GM11168 (cell line): ENCODE data around the gene COL17A1.

Experiments used
- in situ Hi-C: fragments of 300-500 bp; cut with MboI; formaldehyde crosslinking; loops from one replicate; pipeline ENCODE4 v1.12.0; 2022; ENCODE audit warnings: low sequenced_read_pairs; ENCODE audit not compliant: unreplicated experiment

Gene COL17A1

GRCh38 chr10:104035194-104036068 lies 50.2 kb downstream of the COL17A1 start:
- in situ Hi-C loops: no loop called here

- in situ Hi-C loops: no loop called here
These were observed 51.1 kb downstream of the COL17A1 start for GRCh38 chr10:104034401-104035193.

GRCh38 chr10:104033966-104034365 lies 51.7 kb downstream of the COL17A1 start:
- in situ Hi-C loops: no loop called here

GRCh38 chr10:104033401-104033930 lies 52.2 kb downstream of the COL17A1 start:
- in situ Hi-C loops: no loop called here

GRCh38 chr10:104032144-104032775 lies 53.4 kb downstream of the COL17A1 start:
- in situ Hi-C loops: no loop called here

GRCh38 chr10:104031631-104032030 lies 54.0 kb downstream of the COL17A1 start:
- in situ Hi-C loops: no loop called here

- in situ Hi-C loops: no loop called here
These were observed 56.2 kb downstream of the COL17A1 start for GRCh38 chr10:104029521-104029860.

GRCh38 chr10:104028823-104029520 lies 56.7 kb downstream of the COL17A1 start:
- in situ Hi-C loops: no loop called here

- in situ Hi-C loops: no loop called here
These were observed 57.5 kb downstream of the COL17A1 start for GRCh38 chr10:104028146-104028545.

- in situ Hi-C loops: no loop called here
These were observed 58.9 kb downstream of the COL17A1 start for GRCh38 chr10:104026762-104027161.

- in situ Hi-C loops: no loop called here
These were observed 60.2 kb downstream of the COL17A1 start for GRCh38 chr10:104025524-104025923.

GRCh38 chr10:104022026-104022425 lies 63.7 kb downstream of the COL17A1 start:
- in situ Hi-C loops: no loop called here

- in situ Hi-C loops: no loop called here
These were observed 64.4 kb downstream of the COL17A1 start for GRCh38 chr10:104021246-104021645.

GRCh38 chr10:104020020-104020419 lies 65.7 kb downstream of the COL17A1 start:
- in situ Hi-C loops: no loop called here

- in situ Hi-C loops: no loop called here
These were observed 67.2 kb downstream of the COL17A1 start for GRCh38 chr10:104018471-104018870.

GRCh38 chr10:104016661-104017060 lies 69.0 kb downstream of the COL17A1 start:
- in situ Hi-C loops: no loop called here

GRCh38 chr10:104014176-104014575 lies 71.5 kb downstream of the COL17A1 start:
- in situ Hi-C loops: no loop called here

GRCh38 chr10:104013489-104013888 lies 72.2 kb downstream of the COL17A1 start:
- in situ Hi-C loops: no loop called here

- in situ Hi-C loops: no loop called here
These were observed 73.8 kb downstream of the COL17A1 start for GRCh38 chr10:104011904-104012303.
